Measurements from ENCODE around the gene SCAANT1. TPM values are rescaled to one million over a fixed set of nuclear protein-coding genes. Genes with fewer than 3 reads are reported as not detected.

Gene SCAANT1
- total and polyA plus RNA-seq, 2 donors (not counting 1 experiment from before 2014, with no cell fraction given): 1.7 TPM; not detected in 1

DNA sequence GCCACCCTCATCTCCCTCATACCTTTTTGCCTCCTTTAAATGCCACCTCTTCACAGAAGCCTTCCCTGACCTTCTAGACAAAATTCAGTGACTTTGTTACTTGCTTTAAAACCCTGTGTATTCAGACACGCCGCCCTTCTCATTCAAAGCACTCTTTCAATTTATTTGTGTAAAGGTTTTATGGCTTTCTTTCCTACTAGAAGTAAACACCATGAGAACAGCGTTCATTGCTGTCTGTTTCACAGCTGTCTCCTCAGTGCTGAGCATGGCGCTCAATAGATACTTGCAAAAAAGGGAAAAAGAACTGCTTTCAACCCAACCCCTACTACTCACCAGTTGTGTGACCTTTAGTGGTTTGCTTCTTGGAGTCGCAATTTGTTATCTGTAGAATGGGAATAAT is 31.5 kb downstream of the SCAANT1 start:
- Histone ChIP-seq H3K79me2 (ENCODE audit: control insufficient read depth, insufficient read depth, low read length) (peaks cover 6% of the 10 kb centered on the region), H3K4me1 (ENCODE audit: control insufficient read depth, extremely low read depth, insufficient read depth, low read length) (no peaks in the 10 kb centered on the region), H2AFZ (ENCODE audit: low read length) (no peak overlapping the region), H3K36me3 (ENCODE audit: control insufficient read depth, insufficient read depth, low read length) (no peaks in the 10 kb centered on the region), H3K9me3 (ENCODE audit: control insufficient read depth, insufficient read depth, low read depth, low read length) (no peaks in the 10 kb centered on the region), H3K9ac (ENCODE audit: insufficient read depth, low read length) (no peak overlapping the region), H3K27ac (ENCODE audit: insufficient read depth, low read length) (no peak overlapping the region), H4K20me1 (ENCODE audit: control insufficient read depth, extremely low read depth, insufficient read depth, low read length) (peaks cover 3% of the 10 kb centered on the region), H3K4me3 (replicated peaks in 1 of 4; ENCODE audit: control extremely low read depth in 1 of 4, insufficient read depth in 1 of 4, low read depth in 3 of 4, low read length in 4 of 4) (no peak overlapping the region), H3K4me2 (ENCODE audit: extremely low read depth, insufficient read depth, low read length) (no peak overlapping the region), H3K27me3 (ENCODE audit: control insufficient read depth, insufficient read depth, low read length) (no peaks in the 10 kb centered on the region)
- TF ChIP-seq, protein P1, sequence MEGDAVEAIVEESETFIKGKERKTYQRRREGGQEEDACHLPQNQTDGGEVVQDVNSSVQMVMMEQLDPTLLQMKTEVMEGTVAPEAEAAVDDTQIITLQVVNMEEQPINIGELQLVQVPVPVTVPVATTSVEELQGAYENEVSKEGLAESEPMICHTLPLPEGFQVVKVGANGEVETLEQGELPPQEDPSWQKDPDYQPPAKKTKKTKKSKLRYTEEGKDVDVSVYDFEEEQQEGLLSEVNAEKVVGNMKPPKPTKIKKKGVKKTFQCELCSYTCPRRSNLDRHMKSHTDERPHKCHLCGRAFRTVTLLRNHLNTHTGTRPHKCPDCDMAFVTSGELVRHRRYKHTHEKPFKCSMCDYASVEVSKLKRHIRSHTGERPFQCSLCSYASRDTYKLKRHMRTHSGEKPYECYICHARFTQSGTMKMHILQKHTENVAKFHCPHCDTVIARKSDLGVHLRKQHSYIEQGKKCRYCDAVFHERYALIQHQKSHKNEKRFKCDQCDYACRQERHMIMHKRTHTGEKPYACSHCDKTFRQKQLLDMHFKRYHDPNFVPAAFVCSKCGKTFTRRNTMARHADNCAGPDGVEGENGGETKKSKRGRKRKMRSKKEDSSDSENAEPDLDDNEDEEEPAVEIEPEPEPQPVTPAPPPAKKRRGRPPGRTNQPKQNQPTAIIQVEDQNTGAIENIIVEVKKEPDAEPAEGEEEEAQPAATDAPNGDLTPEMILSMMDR (conservative IDR thresholded peaks at IDR 0.05 in 1 of 2, IDR thresholded peaks at IDR 0.05 in 1 of 2; ENCODE audit: low read depth in 1 of 2, low read length in 2 of 2): no peak
- no peak for TF ChIP-seq EZH2 (IDR thresholded peaks at IDR 0.05; ENCODE audit: low read length, missing control alignments)
- no peak for DNase-seq (ENCODE audit: low read depth in 2 of 2)

DNA sequence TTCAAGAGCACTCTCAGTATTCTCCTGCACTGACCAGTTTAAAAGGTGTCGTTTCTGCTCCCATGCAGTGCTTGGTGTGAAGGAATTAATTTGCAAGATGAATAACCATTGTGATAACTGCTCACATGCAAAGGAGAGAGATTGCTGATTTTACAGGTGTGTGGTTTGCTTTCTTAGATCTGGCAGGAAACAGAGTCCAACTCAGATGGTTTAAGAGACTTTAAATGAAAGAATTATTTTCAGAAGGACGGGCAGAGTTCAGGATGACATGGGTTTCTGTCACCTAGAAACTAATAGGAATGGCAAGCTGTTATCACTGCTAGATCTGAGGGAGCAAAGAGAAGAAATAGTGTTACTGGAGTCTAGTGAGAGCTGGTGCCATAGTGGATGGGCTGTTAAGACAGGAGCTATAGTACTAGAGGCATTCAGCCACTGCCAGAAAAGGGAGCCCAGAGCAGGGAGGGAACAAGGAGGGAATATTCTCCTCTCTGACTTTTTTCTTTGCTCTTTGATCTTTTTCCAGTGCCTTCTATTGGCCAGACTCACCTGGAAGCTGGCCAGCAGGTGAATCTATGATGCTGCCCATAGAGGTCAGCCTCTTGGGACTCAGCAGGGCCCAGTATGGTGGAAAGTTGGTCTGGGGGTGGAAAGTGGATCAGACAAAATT is 33.7 kb downstream of the SCAANT1 start:
- H4K20me1 ChIP-seq (ENCODE audit: control insufficient read depth, extremely low read depth, insufficient read depth, low read length): peaks cover 3% of the 10 kb centered on the region
- no peak overlapping the region for H3K27ac ChIP-seq (ENCODE audit: insufficient read depth, low read length)
- H3K27me3 ChIP-seq (ENCODE audit: control insufficient read depth, insufficient read depth, low read length): no peaks in the 10 kb centered on the region
- H3K4me3 ChIP-seq (replicated peaks in 1 of 4; ENCODE audit: control extremely low read depth in 1 of 4, insufficient read depth in 1 of 4, low read depth in 3 of 4, low read length in 4 of 4): no peak overlapping the region
- H3K79me2 ChIP-seq (ENCODE audit: control insufficient read depth, insufficient read depth, low read length): peaks cover 16% of the 10 kb centered on the region
- no peaks in the 10 kb centered on the region for H3K4me1 ChIP-seq (ENCODE audit: control insufficient read depth, extremely low read depth, insufficient read depth, low read length)
- no peak for TF ChIP-seq EZH2 (IDR thresholded peaks at IDR 0.05; ENCODE audit: low read length, missing control alignments)
- TF ChIP-seq, protein P1 (conservative IDR thresholded peaks at IDR 0.05 in 1 of 2, IDR thresholded peaks at IDR 0.05 in 1 of 2; ENCODE audit: low read depth in 1 of 2, low read length in 2 of 2): no peak
- no peak overlapping the region for H2AFZ ChIP-seq (ENCODE audit: low read length)
- H3K36me3 ChIP-seq (ENCODE audit: control insufficient read depth, insufficient read depth, low read length): no peaks in the 10 kb centered on the region
- no peak for DNase-seq (ENCODE audit: low read depth in 2 of 2)
- H3K4me2 ChIP-seq (ENCODE audit: extremely low read depth, insufficient read depth, low read length): no peak overlapping the region
- no peak overlapping the region for H3K9ac ChIP-seq (ENCODE audit: insufficient read depth, low read length)
- no peaks in the 10 kb centered on the region for H3K9me3 ChIP-seq (ENCODE audit: control insufficient read depth, insufficient read depth, low read depth, low read length)

DNA sequence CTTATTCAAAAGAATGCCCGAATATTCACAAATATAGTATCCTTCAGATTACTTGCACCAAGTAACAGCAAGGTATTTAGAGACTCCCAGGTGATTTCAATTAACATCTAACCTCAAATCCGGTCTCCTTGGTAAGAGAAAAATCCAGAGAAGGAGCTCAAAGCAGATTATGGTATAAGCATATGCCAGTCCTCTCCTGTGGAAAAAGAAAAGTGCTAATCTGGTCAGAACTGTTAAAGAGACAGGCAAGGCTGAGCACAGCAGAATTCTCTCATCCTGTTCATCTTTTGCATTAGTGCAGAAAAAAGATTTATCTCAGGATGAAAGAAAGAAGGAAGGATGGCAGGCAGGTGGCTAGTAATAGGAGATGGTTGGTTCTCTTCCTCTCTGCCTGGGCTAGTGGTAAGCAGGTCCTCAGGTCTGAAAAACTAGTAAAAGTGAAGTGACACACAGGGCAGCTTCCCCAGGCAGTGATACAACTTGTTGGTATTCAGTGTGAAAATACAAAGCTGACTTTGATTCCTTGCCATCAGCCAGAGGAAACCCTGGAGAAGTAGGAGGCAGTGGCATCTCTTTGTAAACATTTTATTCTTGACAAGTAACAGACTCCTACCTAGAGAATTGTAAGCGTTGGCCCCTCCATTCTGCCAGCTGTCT is 34.3 kb downstream of the SCAANT1 start:
- DNase-seq (ENCODE audit: low read depth in 2 of 2): peak in 1 of 2 donors; percentile 64
- H3K79me2 ChIP-seq (ENCODE audit: control insufficient read depth, insufficient read depth, low read length): peaks cover 22% of the 10 kb centered on the region
- H3K4me2 ChIP-seq (ENCODE audit: extremely low read depth, insufficient read depth, low read length): no peak overlapping the region
- peaks cover 3% of the 10 kb centered on the region for H4K20me1 ChIP-seq (ENCODE audit: control insufficient read depth, extremely low read depth, insufficient read depth, low read length)
- H3K36me3 ChIP-seq (ENCODE audit: control insufficient read depth, insufficient read depth, low read length): no peaks in the 10 kb centered on the region
- TF ChIP-seq EZH2 (IDR thresholded peaks at IDR 0.05; ENCODE audit: low read length, missing control alignments): no peak
- TF ChIP-seq, protein P1 (conservative IDR thresholded peaks at IDR 0.05 in 1 of 2, IDR thresholded peaks at IDR 0.05 in 1 of 2; ENCODE audit: low read depth in 1 of 2, low read length in 2 of 2): no peak
- no peaks in the 10 kb centered on the region for H3K27me3 ChIP-seq (ENCODE audit: control insufficient read depth, insufficient read depth, low read length)
- H3K9me3 ChIP-seq (ENCODE audit: control insufficient read depth, insufficient read depth, low read depth, low read length): no peaks in the 10 kb centered on the region
- no peak overlapping the region for H2AFZ ChIP-seq (ENCODE audit: low read length)
- no peaks in the 10 kb centered on the region for H3K4me1 ChIP-seq (ENCODE audit: control insufficient read depth, extremely low read depth, insufficient read depth, low read length)
- no peak overlapping the region for H3K27ac ChIP-seq (ENCODE audit: insufficient read depth, low read length)
- no peak overlapping the region for H3K4me3 ChIP-seq (replicated peaks in 1 of 4; ENCODE audit: control extremely low read depth in 1 of 4, insufficient read depth in 1 of 4, low read depth in 3 of 4, low read length in 4 of 4)
- H3K9ac ChIP-seq (ENCODE audit: insufficient read depth, low read length): no peak overlapping the region

Measured in fibroblast of lung (primary cell).